WI38 (cell line): ENCODE data around the gene YWHAE.

Experiments used
- H3K4me3 ChIP-seq: 2 replicates; pipeline ENCODE4 v1.5.1; 2011; ENCODE audit warnings: low read depth, mild to moderate bottlenecking, control low read depth, low read length
- CTCF ChIP-seq: IDR thresholded peaks from 2 replicates; pipeline ENCODE4 v1.5.1; 2012; ENCODE audit warnings: low read depth, mild to moderate bottlenecking, control low read depth, low read length

Gene YWHAE

GRCh38 chr17:1375615-1376014 lies 24.4 kb downstream of the YWHAE start:
- no peak for TF ChIP-seq CTCF
- H3K4me3 ChIP-seq: no peak overlapping the region

GRCh38 chr17:1374431-1375177 lies 25.4 kb downstream of the YWHAE start:
- no peak for TF ChIP-seq CTCF
- no peak overlapping the region for H3K4me3 ChIP-seq

- no peak overlapping the region for H3K4me3 ChIP-seq
- TF ChIP-seq CTCF: no peak
Measured at GRCh38 chr17:1373707-1374237, 26.2 kb downstream of the YWHAE start.

GRCh38 chr17:1372618-1373017 lies 27.4 kb downstream of the YWHAE start:
- H3K4me3 ChIP-seq: no peak overlapping the region

GRCh38 chr17:1371893-1372590 lies 28.0 kb downstream of the YWHAE start:
- TF ChIP-seq CTCF: no peak
- no peak overlapping the region for H3K4me3 ChIP-seq

More at GRCh38 chr17:1372618-1373017, 27.4 kb downstream of the YWHAE start:
- TF ChIP-seq CTCF: no peak

GRCh38 chr17:1368588-1368987 lies 31.4 kb downstream of the YWHAE start:
- no peak for TF ChIP-seq CTCF

GRCh38 chr17:1367351-1367745 lies 32.7 kb downstream of the YWHAE start:
- no peak for TF ChIP-seq CTCF
- H3K4me3 ChIP-seq: no peak overlapping the region

More at GRCh38 chr17:1368588-1368987, 31.4 kb downstream of the YWHAE start:
- H3K4me3 ChIP-seq: no peak overlapping the region
